ENCODE measurements around the gene SLC16A4. TPM values are rescaled to one million over a fixed set of nuclear protein-coding genes. Genes with fewer than 3 reads are reported as not detected.
A peak's percentile ranks its signal among the peaks of the same experiment; 100 is the strongest.

Gene SLC16A4
- total and polyA plus RNA-seq, 2 experiments from 2014 or later = 10.7 to 16.2 TPM

- H3K36me3 ChIP-seq (replicated peaks; ENCODE audit: insufficient read depth, low read depth) = no peaks in the 10 kb centered on the region
- peaks cover 14% of the 10 kb centered on the region for H4K20me1 ChIP-seq (ENCODE audit: insufficient read depth, poor library complexity, severe bottlenecking)
- no peaks in the 10 kb centered on the region for H3K27me3 ChIP-seq
- peaks cover 15% of the 10 kb centered on the region for H3K4me1 ChIP-seq (ENCODE audit: insufficient read depth)
- WGBS (ENCODE audit: low lambda C conversion rate, missing lambda C conversion rate) = under 1% methylated on average over 36 of the region's 36 CpGs
- TF ChIP-seq EZH2phosphoT487 (IDR thresholded peaks at IDR 0.05; ENCODE audit: low read depth, severe bottlenecking, unreplicated experiment) (no peak), EZH2 (IDR thresholded peaks at IDR 0.05; ENCODE audit: borderline replicate concordance) (no peak), CTCF (IDR thresholded peaks at IDR 0.05; ENCODE audit: poor library complexity) (no peak)
- DNase-seq (ENCODE audit: low spot score) = peak; percentile 56
- H3K4me3 ChIP-seq = peak overlapping the region; percentile 27
- H3K79me2 ChIP-seq = peaks cover 31% of the 10 kb centered on the region
- H3K27ac ChIP-seq = peak overlapping the region; percentile 94
- H2AFZ ChIP-seq = peak overlapping the region; percentile 30
- no peaks in the 10 kb centered on the region for H3K9me2 ChIP-seq (replicated peaks; ENCODE audit: insufficient read depth)
- no peaks in the 10 kb centered on the region for H3K9me3 ChIP-seq (ENCODE audit: low read depth)
- H3K4me2 ChIP-seq = peak overlapping the region; percentile 85
Measured at GRCh38 chr1:110337704-110338308, 53.0 kb downstream of the SLC16A4 start.

- 10% methylated on average over 1 of the region's 1 CpG for WGBS (ENCODE audit: low lambda C conversion rate, missing lambda C conversion rate)
- TF ChIP-seq EZH2phosphoT487 (IDR thresholded peaks at IDR 0.05; ENCODE audit: low read depth, severe bottlenecking, unreplicated experiment) = no peak
- no peak for TF ChIP-seq CTCF (IDR thresholded peaks at IDR 0.05; ENCODE audit: poor library complexity)
- no peak for TF ChIP-seq EZH2 (IDR thresholded peaks at IDR 0.05; ENCODE audit: borderline replicate concordance)
- no peaks in the 10 kb centered on the region for H3K36me3 ChIP-seq (replicated peaks; ENCODE audit: insufficient read depth, low read depth)
- H3K4me1 ChIP-seq (ENCODE audit: insufficient read depth) = peaks cover 5% of the 10 kb centered on the region
- peaks cover 17% of the 10 kb centered on the region for H3K79me2 ChIP-seq
- no peaks in the 10 kb centered on the region for H3K27me3 ChIP-seq
- H3K4me3 ChIP-seq = no peak overlapping the region
- no peak overlapping the region for H2AFZ ChIP-seq
- no peak for DNase-seq (ENCODE audit: low spot score)
- no peaks in the 10 kb centered on the region for H3K9me2 ChIP-seq (replicated peaks; ENCODE audit: insufficient read depth)
- peak overlapping the region; percentile 85 for H3K4me2 ChIP-seq
- H3K27ac ChIP-seq = peak overlapping the region; percentile 94
- H3K9me3 ChIP-seq (ENCODE audit: low read depth) = no peaks in the 10 kb centered on the region
- H4K20me1 ChIP-seq (ENCODE audit: insufficient read depth, poor library complexity, severe bottlenecking) = peaks cover under 1% of the 10 kb centered on the region
Measured at GRCh38 chr1:110336300-110337039, 54.4 kb downstream of the SLC16A4 start.

- Histone ChIP-seq H3K27ac (no peak overlapping the region), H3K9me2 (replicated peaks; ENCODE audit: insufficient read depth) (no peaks in the 10 kb centered on the region), H3K4me2 (no peak overlapping the region), H3K27me3 (no peaks in the 10 kb centered on the region), H4K20me1 (ENCODE audit: insufficient read depth, poor library complexity, severe bottlenecking) (no peaks in the 10 kb centered on the region), H3K4me3 (no peak overlapping the region), H2AFZ (no peak overlapping the region), H3K79me2 (peaks cover 5% of the 10 kb centered on the region), H3K9me3 (ENCODE audit: low read depth) (no peaks in the 10 kb centered on the region), H3K36me3 (replicated peaks; ENCODE audit: insufficient read depth, low read depth) (no peaks in the 10 kb centered on the region), H3K4me1 (ENCODE audit: insufficient read depth) (peaks cover 5% of the 10 kb centered on the region)
- TF ChIP-seq EZH2phosphoT487 (IDR thresholded peaks at IDR 0.05; ENCODE audit: low read depth, severe bottlenecking, unreplicated experiment) (no peak), EZH2 (IDR thresholded peaks at IDR 0.05; ENCODE audit: borderline replicate concordance) (no peak), CTCF (IDR thresholded peaks at IDR 0.05; ENCODE audit: poor library complexity) (no peak)
- 94% methylated on average over 1 of the region's 1 CpG for WGBS (ENCODE audit: low lambda C conversion rate, missing lambda C conversion rate)
- DNase-seq (ENCODE audit: low spot score) = no peak
Measured at GRCh38 chr1:110335265-110335664, 55.6 kb downstream of the SLC16A4 start.

All from hepatocyte (in vitro differentiated cells).